GM23248 (cell line): ENCODE results near the gene PAIP2B.

Source experiments
- EZH2 ChIP-seq: fragments of 200-600 bp; sonication (generic); IDR thresholded peaks from 2 replicates; pipeline ENCODE4 v1.6.1; 2018; ENCODE audit warnings: antibody characterized with exemption, mild to moderate bottlenecking; ENCODE audit not compliant: insufficient read depth, poor library complexity, severe bottlenecking
- EZH2phosphoT487 ChIP-seq: fragments of 200-600 bp; sonication (generic); IDR thresholded peaks from 2 replicates; pipeline ENCODE4 v1.6.1; 2018; ENCODE audit warnings: antibody characterized with exemption, moderate library complexity, mild to moderate bottlenecking, low read depth; ENCODE audit not compliant: insufficient read depth

DNA sequence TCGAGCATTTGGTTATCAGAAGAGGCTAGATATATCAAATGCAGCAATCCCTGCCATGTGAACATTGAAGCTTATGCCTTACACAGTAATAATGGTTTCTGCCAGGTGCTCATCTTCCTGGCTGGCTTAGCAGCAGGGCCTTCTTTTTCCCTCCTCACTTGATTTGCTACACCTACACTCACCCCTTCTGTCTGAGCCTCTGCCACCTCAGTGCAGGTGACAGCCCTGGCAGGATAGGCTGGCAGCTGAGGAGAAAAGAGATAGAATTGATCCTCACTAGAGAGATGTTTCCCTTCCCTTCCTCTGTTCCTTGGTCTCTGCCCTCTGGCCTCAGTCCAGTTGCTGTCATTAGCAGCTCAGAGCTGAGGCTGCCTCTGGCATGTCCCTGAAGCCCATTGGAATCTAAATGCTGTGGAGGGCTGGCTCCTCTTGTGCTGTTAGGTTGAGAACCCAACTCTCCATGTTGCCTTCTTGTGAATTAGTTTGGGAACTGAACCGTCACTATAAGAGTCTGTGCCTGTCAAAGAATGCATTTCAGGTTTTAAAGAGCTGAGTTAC, 78.3 kb downstream of the PAIP2B start:
- TF ChIP-seq EZH2phosphoT487 (no peak), EZH2 (no peak)
